Astrocyte (in vitro differentiated cells and primary cell): Measurements from ENCODE around the gene ANKRD30A.

Experiments used
- CTCF ChIP-seq: IDR thresholded peaks from 2 replicates; pipeline ENCODE4 v1.5.1; 2011; ENCODE audit warnings: low read depth, mild to moderate bottlenecking, inconsistent platforms, low read length, moderate library complexity; ENCODE audit not compliant: insufficient read depth
- EZH2 ChIP-seq: IDR thresholded peaks from 2 replicates; pipeline ENCODE4 v1.6.1; 2012; ENCODE audit warnings: mild to moderate bottlenecking, low read length, inconsistent platforms; ENCODE audit not compliant: insufficient read depth

GRCh38 chr10:37379991-37380390, 254.6 kb downstream of the ANKRD30A start:
- TF ChIP-seq CTCF (no peak), EZH2 (no peak)
